Activated CD4-positive, CD25-positive, alpha-beta regulatory T cell treated with anti-CD3 and anti-CD28 coated beads, Interleukin-2, amount 50 U/mL, for 16 hours (primary cell): Measurements from ENCODE around the gene PHKG2.

ENCODE experiments used
- DNase-seq: peaks from one replicate; pipeline ENCODE4 v3.0.0-alpha.2; 2020; ENCODE audit warnings: low read depth, low spot score

Gene PHKG2

GRCh38 chr16:30794634-30795033, 46.4 kb downstream of the PHKG2 start:
- DNase-seq = no peak

GRCh38 chr16:30797670-30798309, 49.6 kb downstream of the PHKG2 start:
- DNase-seq = no peak
